ENCODE data around the gene TEX12.

The TEX12 gene

DNA sequence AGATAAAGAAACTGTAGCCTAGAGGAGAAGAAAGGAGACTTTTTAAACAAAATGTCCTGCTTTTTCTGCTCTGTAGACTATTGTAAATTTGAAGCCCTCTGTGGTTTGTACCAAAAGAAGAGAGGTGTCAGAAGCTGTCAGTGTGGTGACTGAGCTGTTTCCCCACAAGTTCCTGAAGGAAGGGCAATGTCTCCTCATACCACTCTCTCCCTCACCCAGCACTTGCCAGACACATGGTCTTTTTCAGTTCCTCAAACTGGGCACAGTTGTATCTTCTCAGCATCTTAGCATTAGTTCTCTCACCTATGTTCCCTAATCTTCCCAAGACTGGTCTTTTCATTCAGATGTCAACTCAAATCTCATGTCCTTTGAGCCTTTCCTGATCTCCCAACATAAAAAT is 12.4 kb downstream of the TEX12 start:
- TF ChIP-seq, protein P1, sequence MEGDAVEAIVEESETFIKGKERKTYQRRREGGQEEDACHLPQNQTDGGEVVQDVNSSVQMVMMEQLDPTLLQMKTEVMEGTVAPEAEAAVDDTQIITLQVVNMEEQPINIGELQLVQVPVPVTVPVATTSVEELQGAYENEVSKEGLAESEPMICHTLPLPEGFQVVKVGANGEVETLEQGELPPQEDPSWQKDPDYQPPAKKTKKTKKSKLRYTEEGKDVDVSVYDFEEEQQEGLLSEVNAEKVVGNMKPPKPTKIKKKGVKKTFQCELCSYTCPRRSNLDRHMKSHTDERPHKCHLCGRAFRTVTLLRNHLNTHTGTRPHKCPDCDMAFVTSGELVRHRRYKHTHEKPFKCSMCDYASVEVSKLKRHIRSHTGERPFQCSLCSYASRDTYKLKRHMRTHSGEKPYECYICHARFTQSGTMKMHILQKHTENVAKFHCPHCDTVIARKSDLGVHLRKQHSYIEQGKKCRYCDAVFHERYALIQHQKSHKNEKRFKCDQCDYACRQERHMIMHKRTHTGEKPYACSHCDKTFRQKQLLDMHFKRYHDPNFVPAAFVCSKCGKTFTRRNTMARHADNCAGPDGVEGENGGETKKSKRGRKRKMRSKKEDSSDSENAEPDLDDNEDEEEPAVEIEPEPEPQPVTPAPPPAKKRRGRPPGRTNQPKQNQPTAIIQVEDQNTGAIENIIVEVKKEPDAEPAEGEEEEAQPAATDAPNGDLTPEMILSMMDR (IDR thresholded peaks at IDR 0.05): no peak

DNA sequence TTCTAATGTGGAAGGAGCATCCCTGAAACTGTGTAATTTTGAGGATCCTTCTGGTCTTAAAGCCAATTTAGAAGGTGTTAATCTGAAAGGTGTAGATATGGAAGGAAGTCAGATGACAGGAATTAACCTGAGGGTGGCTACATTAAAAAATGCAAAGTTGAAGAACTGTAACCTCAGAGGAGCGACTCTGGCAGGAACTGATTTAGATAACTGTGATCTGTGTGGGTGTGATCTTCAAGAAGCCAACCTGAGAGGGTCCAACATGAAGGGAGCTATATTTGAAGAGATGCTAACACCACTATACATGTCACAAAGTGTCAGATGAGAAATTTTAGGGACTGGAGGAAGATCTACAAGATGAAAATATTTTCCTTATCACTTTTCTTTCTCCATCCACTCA is 15.7 kb downstream of the TEX12 start:
- TF ChIP-seq, protein P1 (IDR thresholded peaks at IDR 0.05): no peak

DNA sequence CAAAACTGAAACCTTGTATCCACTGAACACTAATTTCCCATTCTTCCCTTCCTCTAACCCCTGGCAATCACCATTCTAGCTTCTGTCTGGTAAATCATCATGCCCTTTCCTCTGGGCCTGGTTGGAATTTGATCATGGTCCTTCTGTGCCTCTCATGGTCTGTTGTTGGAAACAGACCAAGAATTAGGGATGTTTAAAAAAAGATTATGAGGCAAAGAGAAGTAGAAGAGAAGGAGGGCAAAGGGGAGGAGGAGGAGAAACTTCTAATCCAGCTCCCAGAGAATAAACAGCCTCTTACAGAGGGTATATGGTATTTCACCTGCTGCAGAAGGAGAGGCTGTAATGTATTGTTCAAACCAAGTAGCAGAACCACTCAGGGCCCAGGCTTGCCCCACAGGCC is 18.7 kb downstream of the TEX12 start:
- TF ChIP-seq, protein P1 (IDR thresholded peaks at IDR 0.05): no peak

DNA sequence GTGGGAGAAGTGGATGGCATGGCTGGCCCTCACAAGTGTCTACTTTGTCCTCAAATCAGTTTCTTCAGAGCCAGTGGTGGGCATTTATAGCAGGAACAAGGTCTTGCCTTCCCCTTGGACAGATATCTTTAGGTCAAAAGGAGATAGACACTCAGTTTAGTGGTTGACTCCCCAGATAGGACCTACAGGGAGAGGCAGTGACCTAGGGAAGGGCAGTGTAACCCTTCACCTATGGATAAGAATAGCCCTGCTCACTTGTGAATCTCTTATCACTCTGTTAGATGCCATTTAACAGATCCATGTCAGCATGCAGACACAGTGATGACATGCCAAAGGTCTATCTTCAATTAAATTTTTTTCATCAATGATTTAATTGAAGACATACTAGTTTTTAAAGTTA is 19.1 kb downstream of the TEX12 start:
- TF ChIP-seq, protein P1 (IDR thresholded peaks at IDR 0.05): no peak

DNA sequence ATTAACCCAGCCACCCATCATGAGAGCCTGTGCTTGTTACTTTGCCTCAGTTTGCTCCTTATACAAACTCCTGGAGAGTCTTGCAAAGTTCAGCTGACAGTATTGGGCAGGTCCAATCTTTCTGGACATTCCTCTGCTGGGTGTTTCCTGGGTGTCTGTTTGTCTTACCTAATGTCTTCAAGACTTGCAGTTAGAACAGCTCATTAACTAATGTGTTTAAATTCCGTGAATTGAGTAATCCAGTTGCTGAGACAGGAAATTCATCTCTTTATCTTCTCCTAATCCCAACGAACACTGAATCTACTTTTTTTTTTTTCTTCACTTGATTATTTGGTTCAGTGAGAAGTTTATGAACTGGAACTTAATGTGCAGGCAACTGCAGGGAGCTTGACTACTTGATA is 28.8 kb downstream of the TEX12 start:
- TF ChIP-seq, protein P1 (IDR thresholded peaks at IDR 0.05): no peak

DNA sequence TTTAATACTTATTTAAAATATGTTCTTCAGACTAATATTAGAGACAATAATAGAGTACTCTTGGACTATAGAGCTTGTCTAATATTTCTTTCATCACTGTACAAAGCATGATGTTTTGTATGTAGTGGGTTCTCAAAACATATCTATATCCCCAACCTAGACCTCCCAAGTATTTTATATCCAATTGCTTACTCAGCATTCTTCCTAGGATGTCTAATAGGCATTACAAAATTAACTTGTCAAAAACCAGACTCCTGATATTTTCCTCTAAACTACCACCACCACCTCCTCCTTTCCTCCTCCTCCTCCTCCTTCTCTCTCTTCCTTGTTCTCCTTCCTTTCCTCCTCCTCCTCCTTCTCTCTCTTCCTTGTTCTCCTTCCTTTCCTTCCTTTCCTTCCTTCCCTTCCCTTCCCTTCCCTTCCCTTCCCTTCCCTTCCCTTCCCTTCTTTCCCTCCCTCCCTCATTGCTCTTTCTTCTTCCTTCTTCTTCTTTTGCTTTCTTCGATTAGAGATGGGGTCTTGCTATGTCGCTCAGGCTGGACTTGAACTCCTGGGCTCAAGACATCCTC is 29.4 kb downstream of the TEX12 start:
- TF ChIP-seq, protein P1 (IDR thresholded peaks at IDR 0.05): no peak

DNA sequence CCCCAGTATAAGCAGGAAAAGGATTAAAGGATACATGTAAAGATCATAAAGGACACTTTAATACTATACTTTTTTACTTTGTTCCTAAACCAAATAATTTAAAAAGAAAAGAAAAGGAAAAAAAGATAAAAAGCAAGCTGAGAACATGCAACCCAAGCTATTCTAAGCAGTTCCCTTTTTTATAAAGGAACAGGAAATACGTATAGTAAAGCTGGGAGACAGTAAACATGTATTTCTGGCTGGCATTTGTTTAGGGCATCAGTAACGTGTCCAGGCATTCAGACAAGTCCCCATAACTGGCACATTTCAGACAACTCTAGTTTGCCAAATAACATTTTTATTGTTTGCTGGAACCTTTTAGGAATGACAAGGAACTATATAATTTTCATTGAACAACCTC is 33.1 kb downstream of the TEX12 start:
- TF ChIP-seq, protein P1 (IDR thresholded peaks at IDR 0.05): no peak

DNA sequence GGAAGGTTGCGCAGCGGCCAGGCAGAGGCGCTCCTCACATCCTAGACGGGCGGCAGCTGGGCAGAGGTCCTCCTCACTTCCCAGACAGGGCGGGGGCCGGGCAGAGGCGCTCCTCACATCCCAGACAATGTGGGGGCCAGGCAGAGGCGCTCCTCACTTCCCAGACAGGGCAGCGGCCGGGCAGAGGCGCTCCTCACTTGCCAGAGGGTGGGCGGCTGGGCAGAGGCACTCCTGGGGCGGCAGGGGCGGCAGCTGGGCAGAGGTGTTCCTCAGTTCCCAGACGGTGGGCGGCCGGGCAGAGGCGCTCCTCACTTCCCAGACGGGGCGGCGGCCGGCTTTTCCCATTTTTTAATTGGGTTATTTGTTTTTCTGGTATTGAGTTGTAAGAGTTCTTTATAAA is 38.9 kb downstream of the TEX12 start:
- TF ChIP-seq, protein P1 (IDR thresholded peaks at IDR 0.05): no peak

All from LNCAP (cell line).